ENCODE data around the gene RBM38.

The RBM38 gene

GRCh38 chr20:57408536-57409233 lies 17.5 kb downstream of the RBM38 start:
- peaks cover 33% of the 10 kb centered on the region for H3K36me3 ChIP-seq (ENCODE audit: control insufficient read depth, insufficient read depth, low read length, severe bottlenecking)

GRCh38 chr20:57409316-57409671 lies 18.1 kb downstream of the RBM38 start:
- H3K9ac ChIP-seq (ENCODE audit: low read length): no peak overlapping the region
- H3K4me1 ChIP-seq (ENCODE audit: control insufficient read depth, insufficient read depth, low read length): no peaks in the 10 kb centered on the region
- H3K27me3 ChIP-seq (replicated peaks; ENCODE audit: control insufficient read depth, insufficient read depth, low read length): no peaks in the 10 kb centered on the region
- peaks cover 27% of the 10 kb centered on the region for H3K36me3 ChIP-seq (ENCODE audit: control insufficient read depth, insufficient read depth, low read length, severe bottlenecking)
- H3K9me3 ChIP-seq (ENCODE audit: control insufficient read depth, low read length): no peaks in the 10 kb centered on the region
- H3K4me3 ChIP-seq (ENCODE audit: low read length): no peak overlapping the region
- DNase-seq (ENCODE audit: low read depth): no peak

More at GRCh38 chr20:57408536-57409233, 17.5 kb downstream of the RBM38 start:
- Histone ChIP-seq H3K4me1 (ENCODE audit: control insufficient read depth, insufficient read depth, low read length) (no peaks in the 10 kb centered on the region), H3K9me3 (ENCODE audit: control insufficient read depth, low read length) (no peaks in the 10 kb centered on the region), H3K27me3 (replicated peaks; ENCODE audit: control insufficient read depth, insufficient read depth, low read length) (no peaks in the 10 kb centered on the region), H3K4me3 (ENCODE audit: low read length) (no peak overlapping the region), H3K9ac (ENCODE audit: low read length) (no peak overlapping the region)
- no peak for DNase-seq (ENCODE audit: low read depth)

DNA sequence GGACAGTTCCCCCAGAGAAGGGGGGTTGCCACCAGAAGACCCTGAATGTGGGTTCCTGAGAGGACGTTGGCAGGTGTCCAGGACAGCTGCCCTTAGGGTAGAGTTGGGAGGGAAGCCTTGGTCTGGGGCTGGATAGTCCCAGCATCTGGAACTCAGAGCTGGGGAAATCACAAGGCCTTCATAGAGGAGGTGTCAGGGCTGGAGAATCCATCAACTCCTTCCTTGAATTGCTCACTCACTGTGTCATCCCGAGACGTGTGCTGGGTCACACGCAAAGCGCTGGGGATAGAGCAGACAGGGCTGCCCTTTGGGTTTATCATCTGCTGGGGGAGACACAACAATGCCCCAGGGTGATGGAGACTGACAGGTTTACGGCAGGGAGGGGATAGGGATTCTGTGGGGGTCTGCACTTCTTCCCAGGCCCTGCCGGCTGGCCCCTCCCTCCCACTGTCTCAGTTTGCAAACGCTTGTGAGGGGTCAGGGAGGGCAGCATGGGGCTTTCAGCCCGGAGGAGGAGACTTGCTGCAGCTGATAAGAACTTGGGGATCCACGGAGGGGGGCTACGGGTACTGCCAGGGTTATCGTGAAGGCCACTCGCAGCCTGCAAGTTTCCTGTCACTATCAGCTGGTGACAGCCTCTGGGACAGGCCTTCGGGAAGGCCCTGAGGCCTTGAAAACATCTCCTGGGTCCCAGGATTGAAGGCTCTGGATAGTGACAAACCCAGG lies 18.6 kb downstream of the RBM38 start:
- Histone ChIP-seq H3K36me3 (ENCODE audit: control insufficient read depth, insufficient read depth, low read length, severe bottlenecking) (peaks cover 26% of the 10 kb centered on the region), H3K4me3 (ENCODE audit: low read length) (no peak overlapping the region)
- DNase-seq (ENCODE audit: low read depth): no peak

DNA sequence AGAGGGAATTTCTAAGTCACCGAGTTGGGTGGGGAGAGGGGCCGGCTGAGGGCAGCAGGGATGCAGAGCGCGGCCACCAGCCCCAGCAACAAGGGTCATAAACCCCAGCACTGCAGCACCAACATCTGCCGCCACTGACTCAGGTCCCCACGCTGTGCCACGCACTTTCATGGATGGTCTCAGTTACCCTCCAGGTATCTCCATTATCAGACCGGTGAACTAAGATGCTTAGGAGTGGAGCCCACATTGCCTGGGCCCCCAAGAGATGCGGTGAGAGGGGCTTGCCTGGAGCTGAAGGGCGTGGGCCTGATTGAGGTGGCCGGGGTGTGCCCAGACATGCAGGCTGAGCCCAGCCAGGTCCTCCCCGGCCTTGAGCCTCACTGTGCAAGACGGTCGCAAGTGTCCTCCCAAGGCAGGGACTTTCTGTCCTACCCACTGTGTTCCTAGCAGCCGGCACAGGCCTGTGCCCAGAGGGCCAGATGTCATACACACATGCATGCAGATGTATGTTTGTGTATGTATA lies 19.3 kb downstream of the RBM38 start:
- H3K9ac ChIP-seq (ENCODE audit: low read length): no peak overlapping the region
- DNase-seq (ENCODE audit: low read depth): no peak
- no peaks in the 10 kb centered on the region for H3K9me3 ChIP-seq (ENCODE audit: control insufficient read depth, low read length)
- no peaks in the 10 kb centered on the region for H3K27me3 ChIP-seq (replicated peaks; ENCODE audit: control insufficient read depth, insufficient read depth, low read length)
- H3K4me3 ChIP-seq (ENCODE audit: low read length): no peak overlapping the region
- no peaks in the 10 kb centered on the region for H3K4me1 ChIP-seq (ENCODE audit: control insufficient read depth, insufficient read depth, low read length)
- H3K36me3 ChIP-seq (ENCODE audit: control insufficient read depth, insufficient read depth, low read length, severe bottlenecking): peaks cover 26% of the 10 kb centered on the region

More for the DNA sequence above, 18.6 kb downstream of the RBM38 start:
- Histone ChIP-seq H3K9me3 (ENCODE audit: control insufficient read depth, low read length) (no peaks in the 10 kb centered on the region), H3K4me1 (ENCODE audit: control insufficient read depth, insufficient read depth, low read length) (no peaks in the 10 kb centered on the region), H3K27me3 (replicated peaks; ENCODE audit: control insufficient read depth, insufficient read depth, low read length) (no peaks in the 10 kb centered on the region), H3K9ac (ENCODE audit: low read length) (no peak overlapping the region)

DNA sequence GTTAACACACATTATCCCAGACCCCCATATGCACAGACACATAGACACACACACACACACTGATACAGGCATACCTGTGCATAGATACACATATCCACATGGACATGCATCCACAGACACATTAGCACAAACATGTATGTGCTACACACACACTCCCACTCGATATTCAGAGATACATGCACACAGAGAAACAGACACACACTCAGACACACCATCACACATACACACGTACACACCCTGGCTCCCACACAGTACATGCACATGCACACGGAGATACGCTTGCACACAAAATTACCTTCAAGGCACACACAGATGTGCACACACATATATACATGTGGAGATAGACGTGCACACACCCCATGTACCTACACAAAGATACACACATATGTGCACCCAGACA lies 19.7 kb downstream of the RBM38 start:
- H3K9ac ChIP-seq (ENCODE audit: low read length): no peak overlapping the region
- no peaks in the 10 kb centered on the region for H3K4me1 ChIP-seq (ENCODE audit: control insufficient read depth, insufficient read depth, low read length)
- peaks cover 26% of the 10 kb centered on the region for H3K36me3 ChIP-seq (ENCODE audit: control insufficient read depth, insufficient read depth, low read length, severe bottlenecking)
- no peaks in the 10 kb centered on the region for H3K9me3 ChIP-seq (ENCODE audit: control insufficient read depth, low read length)
- H3K27me3 ChIP-seq (replicated peaks; ENCODE audit: control insufficient read depth, insufficient read depth, low read length): no peaks in the 10 kb centered on the region
- H3K4me3 ChIP-seq (ENCODE audit: low read length): no peak overlapping the region
- DNase-seq (ENCODE audit: low read depth): no peak

DNA sequence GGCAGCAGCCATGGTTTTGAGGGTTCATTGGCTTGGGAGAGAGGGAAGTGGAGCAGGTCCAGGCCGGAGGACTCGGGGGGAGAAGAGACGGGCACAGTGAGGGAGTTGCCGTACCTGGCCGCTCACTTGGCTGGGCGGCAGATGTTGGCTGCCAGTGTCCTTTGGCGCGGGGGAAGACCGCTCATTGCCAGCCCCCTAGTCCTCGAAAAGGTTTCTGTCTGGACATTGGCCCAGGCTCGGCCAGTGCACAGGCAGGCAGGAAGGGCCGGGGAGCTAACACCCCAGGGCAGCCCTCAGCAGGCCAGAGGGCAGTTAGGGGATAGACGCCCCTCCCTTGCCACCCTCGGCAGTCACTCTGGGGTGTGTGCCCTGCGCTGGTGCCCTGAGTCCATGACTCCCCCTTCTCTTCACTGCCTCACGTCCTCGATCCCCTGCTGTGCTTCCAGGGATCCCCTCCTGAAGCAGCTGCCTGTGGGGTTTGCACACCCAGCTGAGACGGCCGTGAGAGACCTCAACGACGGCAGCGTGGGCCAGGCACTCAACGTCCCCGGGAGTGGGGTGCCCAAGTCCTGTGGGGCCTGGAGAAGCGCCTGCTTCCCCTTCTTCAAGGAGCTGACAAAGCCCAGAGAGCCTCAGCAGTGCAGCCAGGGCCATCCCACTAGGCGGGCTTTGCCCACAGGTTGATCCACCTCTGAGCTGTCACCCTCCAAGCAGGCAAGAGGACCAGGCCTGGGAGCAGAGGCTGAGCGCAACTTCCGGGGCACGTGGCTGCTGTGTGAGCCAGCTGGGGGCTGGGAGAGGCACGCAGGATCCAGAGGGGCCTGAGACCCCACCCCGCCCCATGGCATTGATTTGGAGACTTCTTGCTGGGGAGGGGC lies 20.4 kb downstream of the RBM38 start:
- Histone ChIP-seq H3K4me3 (ENCODE audit: low read length) (no peak overlapping the region), H3K36me3 (ENCODE audit: control insufficient read depth, insufficient read depth, low read length, severe bottlenecking) (peaks cover 20% of the 10 kb centered on the region), H3K9me3 (ENCODE audit: control insufficient read depth, low read length) (no peaks in the 10 kb centered on the region), H3K4me1 (ENCODE audit: control insufficient read depth, insufficient read depth, low read length) (no peaks in the 10 kb centered on the region), H3K9ac (ENCODE audit: low read length) (no peak overlapping the region), H3K27me3 (replicated peaks; ENCODE audit: control insufficient read depth, insufficient read depth, low read length) (peaks cover 6% of the 10 kb centered on the region)
- DNase-seq (ENCODE audit: low read depth): no peak

- peaks cover 14% of the 10 kb centered on the region for H3K27me3 ChIP-seq (replicated peaks; ENCODE audit: control insufficient read depth, insufficient read depth, low read length)
- no peak overlapping the region for H3K4me3 ChIP-seq (ENCODE audit: low read length)
- no peaks in the 10 kb centered on the region for H3K4me1 ChIP-seq (ENCODE audit: control insufficient read depth, insufficient read depth, low read length)
- H3K36me3 ChIP-seq (ENCODE audit: control insufficient read depth, insufficient read depth, low read length, severe bottlenecking): peaks cover 18% of the 10 kb centered on the region
- DNase-seq (ENCODE audit: low read depth): no peak
- H3K9me3 ChIP-seq (ENCODE audit: control insufficient read depth, low read length): no peaks in the 10 kb centered on the region
- H3K9ac ChIP-seq (ENCODE audit: low read length): no peak overlapping the region
Observed at GRCh38 chr20:57412347-57413029, 21.3 kb downstream of the RBM38 start.

- H3K4me1 ChIP-seq (ENCODE audit: control insufficient read depth, insufficient read depth, low read length): no peaks in the 10 kb centered on the region
- H3K9ac ChIP-seq (ENCODE audit: low read length): no peak overlapping the region
- no peak for DNase-seq (ENCODE audit: low read depth)
- no peak overlapping the region for H3K4me3 ChIP-seq (ENCODE audit: low read length)
- H3K36me3 ChIP-seq (ENCODE audit: control insufficient read depth, insufficient read depth, low read length, severe bottlenecking): peaks cover 4% of the 10 kb centered on the region
- peaks cover 18% of the 10 kb centered on the region for H3K27me3 ChIP-seq (replicated peaks; ENCODE audit: control insufficient read depth, insufficient read depth, low read length)
- no peaks in the 10 kb centered on the region for H3K9me3 ChIP-seq (ENCODE audit: control insufficient read depth, low read length)
Observed at GRCh38 chr20:57413986-57414385, 22.8 kb downstream of the RBM38 start.

DNA sequence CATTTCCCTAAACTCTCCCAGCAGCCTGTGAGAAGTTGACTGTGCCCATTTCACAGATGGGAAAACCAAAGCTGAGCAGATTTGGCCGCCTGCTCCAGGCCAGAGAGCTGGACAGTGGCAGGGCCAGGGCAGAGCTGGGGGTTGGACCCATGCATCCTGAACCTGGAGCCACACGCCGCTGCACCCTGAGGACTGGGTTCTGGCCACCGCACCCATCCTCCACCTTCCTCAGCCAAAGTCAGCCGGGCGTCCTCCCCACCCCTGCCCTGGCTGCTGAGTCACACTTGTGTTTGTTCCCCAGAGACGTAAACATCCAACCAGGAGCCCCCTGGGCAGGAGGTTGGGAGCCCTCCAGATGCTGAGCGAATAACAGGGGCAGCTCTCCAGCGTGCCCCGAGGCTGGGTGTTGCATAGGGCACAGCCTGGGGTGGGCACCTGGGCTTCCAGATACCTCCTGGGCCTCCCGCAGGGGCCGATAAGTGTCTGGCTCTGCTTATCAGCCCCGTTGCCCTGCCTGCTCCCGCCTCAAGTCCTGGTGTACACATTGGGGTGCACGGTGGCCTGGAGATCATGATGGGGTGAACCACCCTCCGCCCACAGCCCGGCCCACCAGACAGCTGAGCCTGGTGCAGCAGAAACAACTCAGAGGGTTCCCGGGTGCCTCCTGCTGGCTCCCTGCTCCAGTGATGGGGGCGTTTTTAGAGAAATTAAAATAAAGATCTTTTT lies 23.8 kb downstream of the RBM38 start:
- Histone ChIP-seq H3K27me3 (replicated peaks; ENCODE audit: control insufficient read depth, insufficient read depth, low read length) (peaks cover 20% of the 10 kb centered on the region), H3K36me3 (ENCODE audit: control insufficient read depth, insufficient read depth, low read length, severe bottlenecking) (no peaks in the 10 kb centered on the region), H3K9ac (ENCODE audit: low read length) (no peak overlapping the region), H3K4me3 (ENCODE audit: low read length) (no peak overlapping the region), H3K9me3 (ENCODE audit: control insufficient read depth, low read length) (no peaks in the 10 kb centered on the region), H3K4me1 (ENCODE audit: control insufficient read depth, insufficient read depth, low read length) (no peaks in the 10 kb centered on the region)
- DNase-seq (ENCODE audit: low read depth): no peak

DNA sequence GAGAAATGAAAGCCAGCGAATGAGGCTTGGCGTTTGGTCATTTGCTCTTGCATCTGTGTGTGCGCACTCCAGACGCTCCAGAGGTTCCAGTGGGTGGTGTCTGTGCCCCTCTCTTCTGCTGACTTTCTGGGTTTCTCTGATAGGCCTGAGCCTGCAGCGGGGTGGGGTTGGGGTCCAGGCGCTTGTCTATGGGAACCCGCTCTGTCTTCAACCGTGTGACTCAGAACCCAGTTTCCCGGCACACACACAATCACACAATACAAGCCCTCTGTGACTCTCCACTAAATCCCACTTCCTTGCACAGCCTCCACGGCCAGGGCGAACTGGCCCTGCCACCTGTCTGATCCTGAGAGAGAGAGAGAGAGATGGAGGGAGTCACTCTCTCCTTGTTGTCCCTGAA lies 24.6 kb downstream of the RBM38 start:
- Histone ChIP-seq H3K4me1 (ENCODE audit: control insufficient read depth, insufficient read depth, low read length) (no peaks in the 10 kb centered on the region), H3K9ac (ENCODE audit: low read length) (no peak overlapping the region), H3K36me3 (ENCODE audit: control insufficient read depth, insufficient read depth, low read length, severe bottlenecking) (no peaks in the 10 kb centered on the region), H3K27me3 (replicated peaks; ENCODE audit: control insufficient read depth, insufficient read depth, low read length) (peaks cover 28% of the 10 kb centered on the region), H3K9me3 (ENCODE audit: control insufficient read depth, low read length) (no peaks in the 10 kb centered on the region), H3K4me3 (ENCODE audit: low read length) (no peak overlapping the region)
- no peak for DNase-seq (ENCODE audit: low read depth)

Data from adipocyte (in vitro differentiated cells).